ENCODE results near the gene GLO1. TPM values are rescaled to one million over a fixed set of nuclear protein-coding genes. Genes with fewer than 3 reads are reported as not detected.

GLO1 gene
- total and polyA plus RNA-seq, 9 of the 15 experiments (the other 6 are each of a cell fraction or from before 2014, with no cell fraction given), result 155 to 331 (median 203) TPM

- TF ChIP-seq REST (IDR thresholded peaks at IDR 0.05; ENCODE audit: borderline replicate concordance) (no peak), REST (CRISPR knock-in tag; IDR thresholded peaks at IDR 0.05; ENCODE audit: low read depth) (no peak), MEF2A (IDR thresholded peaks at IDR 0.05; ENCODE audit: control insufficient read depth, low read depth, low read length) (no peak), KDM5B (IDR thresholded peaks at IDR 0.05; ENCODE audit: insufficient replicate concordance, low read depth, low read length) (peak; percentile 27), NBN (IDR thresholded peaks at IDR 0.05; ENCODE audit: low read depth) (peak; percentile 81), ATF1 (CRISPR knock-in tag; IDR thresholded peaks at IDR 0.05) (peak; percentile 70), ATF1 (tag; IDR thresholded peaks at IDR 0.05) (peak; percentile 99), NKRF (IDR thresholded peaks at IDR 0.05; ENCODE audit: borderline replicate concordance) (no peak), HSF4 (CRISPR knock-in tag; IDR thresholded peaks at IDR 0.05; ENCODE audit: borderline replicate concordance) (no peak), PTBP1 (IDR thresholded peaks at IDR 0.05; ENCODE audit: low read depth, low read length) (no peak), BRF1 (IDR thresholded peaks at IDR 0.05; ENCODE audit: borderline replicate concordance, extremely low read depth, insufficient read length) (no peak), KLF13 (tag; IDR thresholded peaks at IDR 0.05; ENCODE audit: borderline replicate concordance, low read depth) (peak; percentile 85; the same call in 1 of the 2 replicates), EHMT2 (IDR thresholded peaks at IDR 0.05) (no peak), ZFX (CRISPR knock-in tag; IDR thresholded peaks at IDR 0.05) (peak; percentile 68), ZNF76 (CRISPR knock-in tag; IDR thresholded peaks at IDR 0.05; ENCODE audit: borderline replicate concordance) (peak; percentile 17; the same call in 1 of the 2 replicates), MCM5 (IDR thresholded peaks at IDR 0.05; ENCODE audit: low read depth) (no peak), PURB (CRISPR knock-in tag; IDR thresholded peaks at IDR 0.05; ENCODE audit: low read depth) (no peak)
Observed at GRCh38 chr6:38639498-38640215, 63.3 kb downstream of the GLO1 start, which contains the start of gene BTBD9 (continued).
